MM.1S (cell line): ENCODE data around the gene LIPN.

Experiments used
- EZH2 ChIP-seq: fragments of 300-600 bp; sonication (generic); optimal IDR thresholded peaks from 2 replicates; pipeline ENCODE3; 2017; ENCODE audit warnings: low read depth, mild to moderate bottlenecking, antibody characterized with exemption, low read length, mixed read lengths
- EZH2phosphoT487 ChIP-seq: fragments of 300-600 bp; sonication (generic); IDR thresholded peaks from 2 replicates; pipeline ENCODE4 v1.6.1; 2018; ENCODE audit warnings: antibody characterized with exemption, low read length
- TF ChIP-seq, protein P1 (sequence below): fragments of 300-600 bp; sonication (generic); IDR thresholded peaks from 2 replicates; pipeline ENCODE4 v1.5.1; 2016; ENCODE audit warnings: antibody characterized with exemption, low read length, mixed read lengths

DNA sequence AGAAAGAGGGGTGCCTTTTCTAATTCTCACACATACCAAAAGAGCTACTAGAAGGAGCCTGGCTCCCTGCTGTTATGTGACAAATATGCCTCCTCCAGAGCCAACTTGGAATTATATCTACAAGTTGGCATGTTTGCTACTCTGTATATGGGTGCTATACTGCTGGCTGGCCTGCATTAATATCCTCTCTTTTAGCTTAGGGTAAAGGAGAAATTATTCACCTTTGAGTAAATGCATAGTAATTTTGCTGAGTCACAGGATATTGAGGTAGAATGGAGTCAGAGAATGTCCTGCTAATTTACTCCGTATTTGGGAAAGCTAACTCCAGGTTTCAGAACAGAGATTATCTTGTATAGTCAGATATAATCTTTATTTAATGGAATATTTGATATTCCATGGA lies 24.2 kb upstream of the LIPN start:
- TF ChIP-seq, protein P1, sequence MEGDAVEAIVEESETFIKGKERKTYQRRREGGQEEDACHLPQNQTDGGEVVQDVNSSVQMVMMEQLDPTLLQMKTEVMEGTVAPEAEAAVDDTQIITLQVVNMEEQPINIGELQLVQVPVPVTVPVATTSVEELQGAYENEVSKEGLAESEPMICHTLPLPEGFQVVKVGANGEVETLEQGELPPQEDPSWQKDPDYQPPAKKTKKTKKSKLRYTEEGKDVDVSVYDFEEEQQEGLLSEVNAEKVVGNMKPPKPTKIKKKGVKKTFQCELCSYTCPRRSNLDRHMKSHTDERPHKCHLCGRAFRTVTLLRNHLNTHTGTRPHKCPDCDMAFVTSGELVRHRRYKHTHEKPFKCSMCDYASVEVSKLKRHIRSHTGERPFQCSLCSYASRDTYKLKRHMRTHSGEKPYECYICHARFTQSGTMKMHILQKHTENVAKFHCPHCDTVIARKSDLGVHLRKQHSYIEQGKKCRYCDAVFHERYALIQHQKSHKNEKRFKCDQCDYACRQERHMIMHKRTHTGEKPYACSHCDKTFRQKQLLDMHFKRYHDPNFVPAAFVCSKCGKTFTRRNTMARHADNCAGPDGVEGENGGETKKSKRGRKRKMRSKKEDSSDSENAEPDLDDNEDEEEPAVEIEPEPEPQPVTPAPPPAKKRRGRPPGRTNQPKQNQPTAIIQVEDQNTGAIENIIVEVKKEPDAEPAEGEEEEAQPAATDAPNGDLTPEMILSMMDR = no peak
- TF ChIP-seq EZH2 (no peak), EZH2phosphoT487 (no peak)
